ENCODE results near the gene CLBA1. TPM values are rescaled to one million over a fixed set of nuclear protein-coding genes. Genes with fewer than 3 reads are reported as not detected.

Gene CLBA1
- total and polyA plus RNA-seq, 9 of the 15 experiments (the other 6 are each of a cell fraction or from before 2014, with no cell fraction given), result 0.04 to 3.9 (median 2.6) TPM

DNA sequence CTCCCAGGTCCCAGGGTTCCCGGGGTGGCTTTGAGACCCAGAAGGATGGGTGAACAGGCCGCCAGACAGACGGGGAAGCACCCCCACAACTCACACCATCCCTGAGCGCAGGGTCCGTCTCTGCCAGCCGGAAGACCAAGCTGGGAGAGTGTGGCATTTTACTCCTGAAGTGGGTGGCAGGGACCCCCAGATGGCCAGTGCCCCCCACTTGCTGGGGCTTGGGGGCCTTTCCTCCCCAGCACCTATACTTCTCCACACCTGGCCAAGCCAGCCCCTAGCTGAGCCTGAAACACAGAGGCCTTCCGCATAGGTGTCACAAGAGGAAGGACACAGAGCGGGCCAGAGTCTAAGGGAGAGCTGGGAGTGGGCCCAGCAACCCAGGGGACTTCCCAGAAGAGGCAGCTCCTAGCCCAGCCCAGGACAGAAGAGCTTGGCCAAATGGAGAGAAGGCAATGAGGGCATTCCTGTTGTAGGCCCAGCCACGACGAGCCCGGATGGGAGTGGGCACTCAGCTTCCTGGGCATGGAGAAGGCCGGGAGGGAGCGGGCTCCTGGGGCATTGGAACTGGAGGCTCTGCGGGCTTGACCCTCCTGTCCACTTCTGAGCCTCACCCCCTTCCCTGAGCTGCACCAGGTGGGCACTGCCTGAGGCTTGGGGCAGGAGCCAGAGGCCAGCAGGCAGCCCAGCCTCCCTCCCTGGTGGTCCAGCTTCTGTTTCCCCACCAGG, 10.8 kb upstream of the CLBA1 start:
- no peaks in the 10 kb centered on the region for H3K79me2 ChIP-seq (ENCODE audit: control insufficient read depth, insufficient read depth, low read length)
- no peak for FAIRE-seq
- H3K27ac ChIP-seq (ENCODE audit: extremely low read depth, low read depth, low read length), result no peak overlapping the region
- no peak overlapping the region for H3K4me2 ChIP-seq (ENCODE audit: insufficient read depth, low read length)
- H3K9me1 ChIP-seq (ENCODE audit: control insufficient read depth, insufficient read depth, low read length), result no peaks in the 10 kb centered on the region
- ATAC-seq, result no peak
- no peaks in the 10 kb centered on the region for H3K9me3 ChIP-seq (replicated peaks; ENCODE audit: control insufficient read depth, insufficient read depth, low read depth, low read length)
- intact Hi-C loops (cut with micrococcal nuclease), result loop anchor here (2.0 to 5.0 kb wide), 2 partner anchors 42 to 114 kb away; no protein-coding TSS in a partner anchor
- 0 out of 2 replicates have a peak, but pooled peaks cover 11% of the 10 kb centered on the region for H4K20me1 ChIP-seq (replicated peaks; ENCODE audit: control insufficient read depth, insufficient read depth, low read length)
- peaks cover 7 to 81% of the 10 kb centered on the region in 2 experiments; a peak in 4 of 5 replicates for H3K4me1 ChIP-seq (replicated peaks in 1 of 2; ENCODE audit: control insufficient read depth in 2 of 2, insufficient read depth in 2 of 2, low read length in 2 of 2)
- no peak overlapping the region for H2AFZ ChIP-seq (ENCODE audit: low read depth, low read length)
- no peaks in the 10 kb centered on the region for H3K36me3 ChIP-seq (ENCODE audit: control insufficient read depth, insufficient read depth, low read length)
- H3K4me3 ChIP-seq, result no peak overlapping the region
- in situ Hi-C loops (cut with MboI), result loop anchor here (5.0 kb wide), 1 partner anchor 72 kb away; no protein-coding TSS in a partner anchor
- ChIA-PET CTCF (ENCODE audit: low intra/inter-chr PET ratio) (interaction anchor here (1.0 to 3.9 kb wide), 4 partner anchors 10 to 71 kb away, joined by 3 to 85 read pairs (median 6); partner anchors contain the start of gene CLBA1), POLR2A (interaction anchor here (0.5 to 1.2 kb wide), 2 partner anchors 21 to 112 kb away, joined by 3 to 4 read pairs; no protein-coding TSS in a partner anchor)
- 53% methylated on average over 13 of the region's 14 CpGs for WGBS (ENCODE audit: insufficient coverage, low coverage, missing lambda C conversion rate)
- no peak overlapping the region for H3K9ac ChIP-seq (ENCODE audit: insufficient read depth in 1 of 2, low read depth in 2 of 2, low read length in 2 of 2)
- BruUV-seq (replicated peaks), result no TSS peak
- no peaks in the 10 kb centered on the region for H3K27me3 ChIP-seq (ENCODE audit: control insufficient read depth in 2 of 2, insufficient read depth in 2 of 2, low read length in 2 of 2)
- no peak for DNase-seq (ENCODE audit: extremely low read depth in 1 of 4, low spot score in 3 of 4)
- TF ChIP-seq PYGO2 (tag; IDR thresholded peaks at IDR 0.05) (no peak), FOXA3 (CRISPR knock-in tag; conservative IDR thresholded peaks at IDR 0.05 in 1 of 2, IDR thresholded peaks at IDR 0.05 in 1 of 2) (no peak), ZNF253 (CRISPR knock-in tag; conservative IDR thresholded peaks at IDR 0.05) (no peak), SUPT5H (IDR thresholded peaks at IDR 0.05) (no peak), FOSL1 (tag; conservative IDR thresholded peaks at IDR 0.05) (no peak), ZNF197 (CRISPR knock-in tag; IDR thresholded peaks at IDR 0.05; ENCODE audit: low read depth) (no peak), ZNF175 (CRISPR knock-in tag; IDR thresholded peaks at IDR 0.05; ENCODE audit: low read depth) (no peak), BRF1 (IDR thresholded peaks at IDR 0.05; ENCODE audit: borderline replicate concordance, extremely low read depth, insufficient read length) (no peak)
- TF ChIP-seq, protein P1, sequence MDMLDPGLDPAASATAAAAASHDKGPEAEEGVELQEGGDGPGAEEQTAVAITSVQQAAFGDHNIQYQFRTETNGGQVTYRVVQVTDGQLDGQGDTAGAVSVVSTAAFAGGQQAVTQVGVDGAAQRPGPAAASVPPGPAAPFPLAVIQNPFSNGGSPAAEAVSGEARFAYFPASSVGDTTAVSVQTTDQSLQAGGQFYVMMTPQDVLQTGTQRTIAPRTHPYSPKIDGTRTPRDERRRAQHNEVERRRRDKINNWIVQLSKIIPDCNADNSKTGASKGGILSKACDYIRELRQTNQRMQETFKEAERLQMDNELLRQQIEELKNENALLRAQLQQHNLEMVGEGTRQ (CRISPR knock-in tag; IDR thresholded peaks at IDR 0.05), result no peak
- TF ChIP-seq, protein P2, sequence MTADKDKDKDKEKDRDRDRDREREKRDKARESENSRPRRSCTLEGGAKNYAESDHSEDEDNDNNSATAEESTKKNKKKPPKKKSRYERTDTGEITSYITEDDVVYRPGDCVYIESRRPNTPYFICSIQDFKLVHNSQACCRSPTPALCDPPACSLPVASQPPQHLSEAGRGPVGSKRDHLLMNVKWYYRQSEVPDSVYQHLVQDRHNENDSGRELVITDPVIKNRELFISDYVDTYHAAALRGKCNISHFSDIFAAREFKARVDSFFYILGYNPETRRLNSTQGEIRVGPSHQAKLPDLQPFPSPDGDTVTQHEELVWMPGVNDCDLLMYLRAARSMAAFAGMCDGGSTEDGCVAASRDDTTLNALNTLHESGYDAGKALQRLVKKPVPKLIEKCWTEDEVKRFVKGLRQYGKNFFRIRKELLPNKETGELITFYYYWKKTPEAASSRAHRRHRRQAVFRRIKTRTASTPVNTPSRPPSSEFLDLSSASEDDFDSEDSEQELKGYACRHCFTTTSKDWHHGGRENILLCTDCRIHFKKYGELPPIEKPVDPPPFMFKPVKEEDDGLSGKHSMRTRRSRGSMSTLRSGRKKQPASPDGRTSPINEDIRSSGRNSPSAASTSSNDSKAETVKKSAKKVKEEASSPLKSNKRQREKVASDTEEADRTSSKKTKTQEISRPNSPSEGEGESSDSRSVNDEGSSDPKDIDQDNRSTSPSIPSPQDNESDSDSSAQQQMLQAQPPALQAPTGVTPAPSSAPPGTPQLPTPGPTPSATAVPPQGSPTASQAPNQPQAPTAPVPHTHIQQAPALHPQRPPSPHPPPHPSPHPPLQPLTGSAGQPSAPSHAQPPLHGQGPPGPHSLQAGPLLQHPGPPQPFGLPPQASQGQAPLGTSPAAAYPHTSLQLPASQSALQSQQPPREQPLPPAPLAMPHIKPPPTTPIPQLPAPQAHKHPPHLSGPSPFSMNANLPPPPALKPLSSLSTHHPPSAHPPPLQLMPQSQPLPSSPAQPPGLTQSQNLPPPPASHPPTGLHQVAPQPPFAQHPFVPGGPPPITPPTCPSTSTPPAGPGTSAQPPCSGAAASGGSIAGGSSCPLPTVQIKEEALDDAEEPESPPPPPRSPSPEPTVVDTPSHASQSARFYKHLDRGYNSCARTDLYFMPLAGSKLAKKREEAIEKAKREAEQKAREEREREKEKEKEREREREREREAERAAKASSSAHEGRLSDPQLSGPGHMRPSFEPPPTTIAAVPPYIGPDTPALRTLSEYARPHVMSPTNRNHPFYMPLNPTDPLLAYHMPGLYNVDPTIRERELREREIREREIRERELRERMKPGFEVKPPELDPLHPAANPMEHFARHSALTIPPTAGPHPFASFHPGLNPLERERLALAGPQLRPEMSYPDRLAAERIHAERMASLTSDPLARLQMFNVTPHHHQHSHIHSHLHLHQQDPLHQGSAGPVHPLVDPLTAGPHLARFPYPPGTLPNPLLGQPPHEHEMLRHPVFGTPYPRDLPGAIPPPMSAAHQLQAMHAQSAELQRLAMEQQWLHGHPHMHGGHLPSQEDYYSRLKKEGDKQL (CRISPR knock-in tag; IDR thresholded peaks at IDR 0.05; ENCODE audit: borderline replicate concordance), result no peak
- TF ChIP-seq, protein P3, sequence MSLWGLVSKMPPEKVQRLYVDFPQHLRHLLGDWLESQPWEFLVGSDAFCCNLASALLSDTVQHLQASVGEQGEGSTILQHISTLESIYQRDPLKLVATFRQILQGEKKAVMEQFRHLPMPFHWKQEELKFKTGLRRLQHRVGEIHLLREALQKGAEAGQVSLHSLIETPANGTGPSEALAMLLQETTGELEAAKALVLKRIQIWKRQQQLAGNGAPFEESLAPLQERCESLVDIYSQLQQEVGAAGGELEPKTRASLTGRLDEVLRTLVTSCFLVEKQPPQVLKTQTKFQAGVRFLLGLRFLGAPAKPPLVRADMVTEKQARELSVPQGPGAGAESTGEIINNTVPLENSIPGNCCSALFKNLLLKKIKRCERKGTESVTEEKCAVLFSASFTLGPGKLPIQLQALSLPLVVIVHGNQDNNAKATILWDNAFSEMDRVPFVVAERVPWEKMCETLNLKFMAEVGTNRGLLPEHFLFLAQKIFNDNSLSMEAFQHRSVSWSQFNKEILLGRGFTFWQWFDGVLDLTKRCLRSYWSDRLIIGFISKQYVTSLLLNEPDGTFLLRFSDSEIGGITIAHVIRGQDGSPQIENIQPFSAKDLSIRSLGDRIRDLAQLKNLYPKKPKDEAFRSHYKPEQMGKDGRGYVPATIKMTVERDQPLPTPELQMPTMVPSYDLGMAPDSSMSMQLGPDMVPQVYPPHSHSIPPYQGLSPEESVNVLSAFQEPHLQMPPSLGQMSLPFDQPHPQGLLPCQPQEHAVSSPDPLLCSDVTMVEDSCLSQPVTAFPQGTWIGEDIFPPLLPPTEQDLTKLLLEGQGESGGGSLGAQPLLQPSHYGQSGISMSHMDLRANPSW (CRISPR knock-in tag; IDR thresholded peaks at IDR 0.05), result no peak

Data from K562 (cell line).